ENCODE measurements around the gene MPP4. TPM values are rescaled to one million over a fixed set of nuclear protein-coding genes. Genes with fewer than 3 reads are reported as not detected.

The MPP4 gene
- total RNA-seq: 0.13 and 2.3 TPM in 2 replicates

GRCh38 chr2:201698588-201699226 is at the start of gene MPP4:
Gene MPP4 (minus strand): TSS chr2:201698644. CDS start chr2:201693954, 4,690 bp downstream.

GRCh38 chr2:201643216-201643890 is 55.1 kb downstream of the MPP4 start, which contains the start of gene TMEM237:
Gene TMEM237 (minus strand): TSS chr2:201643503. CDS start chr2:201643400, 103 bp downstream.

Other genes with a start within 250 kb of the MPP4 start
- 18.4 and 22.8 TPM in 2 replicates for gene TRAK2, start 247.2 kb downstream of the MPP4 start, total RNA-seq
- 19.2 and 34.7 TPM in 2 replicates for gene STRADB, start 246.9 kb downstream of the MPP4 start, total RNA-seq
- gene TMEM237, start 55.1 kb downstream of the MPP4 start, total RNA-seq: 10.4 and 25.9 TPM in 2 replicates
- gene ALS2, start 82.3 kb upstream of the MPP4 start, total RNA-seq: 15.3 and 16.2 TPM in 2 replicates
- gene CDK15, start 107.9 kb upstream of the MPP4 start, total RNA-seq: 1.8 and 5.7 TPM in 2 replicates

Measured in mesangial cell (primary cell).